Stomach smooth muscle (tissue), 2 donors: ENCODE results near the gene FCN2.

Experiments
- H3K27ac ChIP-seq: one replicate; pipeline ENCODE4 v1.7.0; 2013; ENCODE audit warnings: mild to moderate bottlenecking, low read length, inconsistent platforms
- H3K27me3 ChIP-seq, 2 donors: one replicate each; pipeline ENCODE4 v1.7.0; 2013; ENCODE audit warnings: low read length in 2 of 2; ENCODE audit not compliant: insufficient read depth in 2 of 2, control insufficient read depth in 1 of 2
- H3K36me3 ChIP-seq, 2 donors: one replicate each; pipeline ENCODE4 v1.7.0; 2013; ENCODE audit warnings: low read length in 2 of 2; ENCODE audit not compliant: control insufficient read depth in 2 of 2, insufficient read depth in 2 of 2
- H3K4me1 ChIP-seq: one replicate; pipeline ENCODE4 v1.7.0; 2013; ENCODE audit warnings: low read length; ENCODE audit not compliant: control insufficient read depth, insufficient read depth
- H3K4me3 ChIP-seq, 2 donors: one replicate each; pipeline ENCODE4 v1.7.0; 2013; ENCODE audit warnings: low read length in 2 of 2
- H3K9ac ChIP-seq, 2 donors: one replicate each; pipeline ENCODE4 v1.7.0; 2013; ENCODE audit warnings: low read length in 2 of 2, mild to moderate bottlenecking in 1 of 2
- H3K9me3 ChIP-seq, 2 donors: one replicate each; pipeline ENCODE4 v1.7.0; 2013; ENCODE audit warnings: low read length in 2 of 2; ENCODE audit not compliant: control insufficient read depth in 2 of 2
- donor health status: healthy.
- donor health status: Pancreatic carcinoma.

The FCN2 gene

DNA sequence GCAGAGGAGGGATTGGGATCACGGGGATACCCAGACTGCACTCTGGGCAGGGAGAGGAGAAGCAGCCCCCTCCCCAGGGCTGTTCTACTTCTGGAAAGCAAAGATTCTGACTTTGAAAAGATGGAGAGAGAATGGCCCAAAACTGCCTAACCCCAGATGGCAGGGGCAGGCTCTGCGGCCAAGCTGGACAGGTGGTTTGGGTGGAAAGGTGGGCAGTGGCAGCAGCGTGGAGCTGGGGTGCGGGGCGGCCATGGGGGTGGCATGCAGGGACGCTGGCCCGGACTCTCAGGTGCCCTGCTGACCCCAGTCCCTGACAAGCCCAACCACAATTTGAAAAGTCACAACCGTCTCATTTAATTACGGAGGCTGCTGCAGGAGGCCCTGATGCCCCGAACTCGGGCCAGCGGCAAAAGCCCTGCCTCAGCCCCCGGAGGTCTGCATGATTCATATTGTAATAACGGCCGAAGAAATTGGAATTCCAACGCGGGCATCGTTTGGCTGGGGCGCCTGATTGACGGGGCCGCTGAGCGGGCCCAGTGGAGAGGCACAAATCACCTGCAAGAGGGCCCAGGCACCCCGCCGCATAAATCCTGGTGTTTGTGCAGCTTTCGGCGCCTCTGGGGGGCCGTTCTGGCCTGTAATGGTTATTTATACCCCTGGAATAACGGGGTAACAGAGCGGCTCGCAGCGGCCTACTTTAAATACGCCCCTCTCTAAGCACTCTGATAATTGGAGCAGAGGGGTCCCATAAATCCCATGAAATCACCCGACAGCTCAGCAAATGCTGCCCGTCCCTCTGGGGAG, 41.8 kb upstream of the FCN2 start:
- no peak overlapping the region for H3K9ac ChIP-seq
- peaks cover 55 to 65% of the 10 kb centered on the region in 2 donors for H3K36me3 ChIP-seq
- peaks cover 7% of the 10 kb centered on the region for H3K4me1 ChIP-seq
- H3K27me3 ChIP-seq, result no peaks in the 10 kb centered on the region
- no peaks in the 10 kb centered on the region for H3K9me3 ChIP-seq
- no peak overlapping the region for H3K4me3 ChIP-seq
- H3K27ac ChIP-seq, result no peak overlapping the region

DNA sequence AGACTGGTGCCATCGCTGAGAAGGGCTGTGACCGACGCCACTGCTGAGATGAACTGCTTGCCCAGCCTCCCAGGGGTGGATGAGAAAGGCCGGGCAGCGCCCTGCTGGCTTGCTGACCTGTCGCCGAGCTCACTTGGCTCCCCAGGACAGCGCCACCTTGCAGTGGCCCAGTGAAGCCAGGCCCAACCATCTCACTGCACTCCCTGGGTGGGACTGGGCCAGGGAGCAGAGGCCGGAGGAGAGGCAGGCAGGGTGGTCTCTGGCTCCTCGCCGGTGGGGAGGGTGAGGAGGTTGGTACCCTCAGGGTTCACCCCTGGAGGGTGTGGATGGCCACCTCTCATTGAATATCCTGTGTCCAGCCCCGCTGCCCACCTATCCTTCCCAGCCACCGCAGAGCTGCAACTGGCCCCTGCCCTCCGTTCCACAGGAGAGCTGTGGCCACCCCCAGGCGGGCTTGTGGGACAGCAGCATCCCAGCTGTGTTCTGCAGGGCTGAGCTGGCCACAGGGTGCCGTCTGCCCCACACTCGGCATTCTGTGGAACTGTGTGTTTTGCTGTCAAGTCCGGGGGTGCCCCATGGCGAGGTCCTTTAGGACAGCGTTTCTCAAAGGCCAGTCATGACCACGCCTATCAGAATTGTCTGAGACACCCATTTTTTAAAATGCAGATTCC, 41.0 kb upstream of the FCN2 start:
- Histone ChIP-seq H3K9ac (no peak overlapping the region), H3K27ac (no peak overlapping the region), H3K27me3 (no peaks in the 10 kb centered on the region), H3K4me3 (no peak overlapping the region), H3K4me1 (peaks cover 5% of the 10 kb centered on the region), H3K36me3 (peaks cover 56 to 65% of the 10 kb centered on the region in 2 donors), H3K9me3 (no peaks in the 10 kb centered on the region)

DNA sequence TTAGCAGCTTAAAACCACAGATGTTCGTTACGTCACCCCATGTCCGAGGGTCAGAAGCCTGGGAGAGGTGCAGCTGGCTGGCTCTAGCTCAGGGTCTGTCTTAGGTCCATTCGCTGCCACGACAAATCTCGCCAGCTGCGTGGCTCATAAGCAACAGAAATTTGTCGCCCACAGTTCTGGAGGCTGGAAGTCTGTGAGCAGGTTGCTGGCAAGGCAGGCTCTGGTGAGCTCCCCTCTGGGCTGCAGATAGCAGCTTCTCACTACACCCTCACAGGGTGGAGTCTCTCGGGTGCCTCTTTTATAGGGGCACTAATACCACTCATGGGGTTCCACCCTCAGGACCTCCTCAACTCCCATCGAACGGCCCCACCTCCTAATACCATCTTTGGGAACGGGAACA, 40.1 kb upstream of the FCN2 start:
- Histone ChIP-seq H3K36me3 (peaks cover 61 to 63% of the 10 kb centered on the region in 2 donors), H3K9ac (no peak overlapping the region), H3K9me3 (no peaks in the 10 kb centered on the region), H3K27ac (no peak overlapping the region), H3K4me1 (no peaks in the 10 kb centered on the region), H3K27me3 (no peaks in the 10 kb centered on the region), H3K4me3 (no peak overlapping the region)

GRCh38 chr9:134841180-134841904, 39.3 kb upstream of the FCN2 start:
- Histone ChIP-seq H3K36me3 (peaks cover 53 to 58% of the 10 kb centered on the region in 2 donors), H3K9ac (no peak overlapping the region), H3K27me3 (no peaks in the 10 kb centered on the region), H3K4me1 (no peaks in the 10 kb centered on the region), H3K27ac (no peak overlapping the region), H3K4me3 (no peak overlapping the region), H3K9me3 (no peaks in the 10 kb centered on the region)

DNA sequence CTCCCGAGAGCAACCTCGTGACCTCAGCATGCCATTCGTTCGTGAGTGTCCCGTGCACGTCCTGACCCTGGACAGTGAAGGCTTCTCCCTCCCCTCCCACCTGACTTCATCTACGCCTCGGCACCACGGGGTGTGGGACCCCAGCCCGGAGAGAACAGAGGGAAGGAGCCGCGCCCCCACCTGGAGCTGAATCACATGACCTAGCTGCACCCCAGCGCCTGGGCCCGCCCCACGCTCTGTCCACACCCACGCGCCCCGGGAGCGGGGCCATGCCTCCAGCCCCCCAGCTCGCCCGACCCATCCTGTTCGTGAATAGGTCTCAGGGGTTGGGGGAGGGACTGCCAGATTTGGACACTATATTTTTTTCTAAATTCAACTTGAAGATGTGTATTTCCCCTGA, 38.3 kb upstream of the FCN2 start:
- no peak overlapping the region for H3K27ac ChIP-seq
- no peaks in the 10 kb centered on the region for H3K9me3 ChIP-seq

GRCh38 chr9:134843740-134844139, 36.9 kb upstream of the FCN2 start:
- peaks cover 32 to 39% of the 10 kb centered on the region in 2 donors for H3K36me3 ChIP-seq

More for the DNA sequence above, 38.3 kb upstream of the FCN2 start:
- Histone ChIP-seq H3K4me3 (no peak overlapping the region), H3K9ac (no peak overlapping the region), H3K36me3 (peaks cover 46 to 51% of the 10 kb centered on the region in 2 donors), H3K27me3 (no peaks in the 10 kb centered on the region), H3K4me1 (no peaks in the 10 kb centered on the region)

GRCh38 chr9:134844821-134845220, 35.8 kb upstream of the FCN2 start:
- no peaks in the 10 kb centered on the region for H3K4me1 ChIP-seq
- H3K4me3 ChIP-seq, result no peak overlapping the region
- peaks cover 30 to 34% of the 10 kb centered on the region in 2 donors for H3K36me3 ChIP-seq
- no peak overlapping the region for H3K27ac ChIP-seq
- H3K9ac ChIP-seq, result no peak overlapping the region
- no peaks in the 10 kb centered on the region for H3K27me3 ChIP-seq
- H3K9me3 ChIP-seq, result no peaks in the 10 kb centered on the region

More at GRCh38 chr9:134843740-134844139, 36.9 kb upstream of the FCN2 start:
- no peaks in the 10 kb centered on the region for H3K9me3 ChIP-seq
- H3K27ac ChIP-seq, result no peak overlapping the region
- H3K9ac ChIP-seq, result no peak overlapping the region
- H3K4me1 ChIP-seq, result no peaks in the 10 kb centered on the region
- no peaks in the 10 kb centered on the region for H3K27me3 ChIP-seq
- H3K4me3 ChIP-seq, result no peak overlapping the region

DNA sequence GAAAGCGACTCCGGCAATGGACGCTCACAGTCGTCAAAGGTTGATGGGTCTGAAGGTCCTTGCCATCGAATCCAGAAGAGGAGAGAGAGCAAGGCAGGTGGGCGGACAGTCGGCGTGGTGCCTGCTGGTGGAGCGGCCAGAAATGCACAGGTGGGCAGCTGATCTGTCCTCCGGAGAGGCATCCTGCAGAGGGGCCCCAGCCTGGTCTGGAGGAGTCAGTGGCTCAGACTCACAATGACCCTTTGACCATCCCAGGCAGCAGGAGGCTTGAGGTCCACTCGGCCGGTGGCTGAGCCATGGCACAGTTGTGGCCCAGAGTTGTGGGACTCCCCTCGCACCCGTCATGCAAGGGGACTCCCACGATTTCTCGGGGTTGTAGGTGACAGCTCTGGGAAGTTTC, 34.4 kb upstream of the FCN2 start:
- peaks cover 23 to 30% of the 10 kb centered on the region in 2 donors for H3K36me3 ChIP-seq
- no peak overlapping the region for H3K27ac ChIP-seq
- H3K4me1 ChIP-seq, result no peaks in the 10 kb centered on the region
- no peaks in the 10 kb centered on the region for H3K27me3 ChIP-seq
- H3K4me3 ChIP-seq, result no peak overlapping the region
- no peaks in the 10 kb centered on the region for H3K9me3 ChIP-seq
- H3K9ac ChIP-seq, result no peak overlapping the region

DNA sequence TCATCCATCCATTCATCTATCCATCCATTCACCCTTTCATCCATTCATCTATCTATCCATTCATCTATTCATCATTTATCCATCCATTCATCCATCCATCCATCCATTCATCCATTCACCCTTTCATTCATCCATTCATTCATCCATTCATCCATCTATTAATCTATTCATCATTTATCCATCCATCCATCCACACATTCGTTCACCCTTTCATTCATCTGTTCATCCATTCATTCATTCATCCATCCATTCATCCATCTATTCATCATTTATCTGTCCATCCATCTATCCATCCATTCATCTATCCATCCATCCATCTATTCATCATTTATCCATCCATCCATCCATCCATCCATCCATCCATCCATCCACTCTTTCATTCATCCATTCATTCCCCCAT, 33.9 kb upstream of the FCN2 start:
- Histone ChIP-seq H3K4me3 (no peak overlapping the region), H3K9ac (no peak overlapping the region), H3K9me3 (no peaks in the 10 kb centered on the region), H3K27ac (no peak overlapping the region), H3K27me3 (no peaks in the 10 kb centered on the region), H3K36me3 (peaks cover 23 to 28% of the 10 kb centered on the region in 2 donors), H3K4me1 (no peaks in the 10 kb centered on the region)

DNA sequence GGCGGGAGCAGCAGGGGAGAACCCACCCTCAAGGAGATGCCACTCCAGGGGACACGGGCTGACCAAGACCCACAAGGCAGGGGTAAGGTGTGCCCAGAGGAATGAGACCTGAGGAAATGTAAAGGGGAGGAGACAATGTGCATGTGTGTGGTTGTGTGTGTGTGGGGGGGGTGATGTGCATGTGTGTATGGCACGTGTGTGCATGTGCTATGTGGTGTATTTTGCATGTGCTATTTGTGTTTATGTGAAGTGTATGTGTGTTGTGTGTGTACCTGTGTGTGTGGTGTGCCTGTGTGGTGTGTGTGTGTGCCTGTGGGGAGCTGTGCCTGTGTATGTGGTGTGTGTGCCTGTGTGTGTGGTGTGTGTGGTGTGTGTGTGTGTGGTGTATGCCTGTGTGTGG, 33.5 kb upstream of the FCN2 start:
- Histone ChIP-seq H3K9me3 (no peaks in the 10 kb centered on the region), H3K4me3 (no peak overlapping the region), H3K4me1 (no peaks in the 10 kb centered on the region), H3K27me3 (no peaks in the 10 kb centered on the region), H3K27ac (no peak overlapping the region), H3K36me3 (peaks cover 22 to 23% of the 10 kb centered on the region in 2 donors), H3K9ac (no peak overlapping the region)
